ENCODE data around the gene TPP1.

The TPP1 gene

DNA sequence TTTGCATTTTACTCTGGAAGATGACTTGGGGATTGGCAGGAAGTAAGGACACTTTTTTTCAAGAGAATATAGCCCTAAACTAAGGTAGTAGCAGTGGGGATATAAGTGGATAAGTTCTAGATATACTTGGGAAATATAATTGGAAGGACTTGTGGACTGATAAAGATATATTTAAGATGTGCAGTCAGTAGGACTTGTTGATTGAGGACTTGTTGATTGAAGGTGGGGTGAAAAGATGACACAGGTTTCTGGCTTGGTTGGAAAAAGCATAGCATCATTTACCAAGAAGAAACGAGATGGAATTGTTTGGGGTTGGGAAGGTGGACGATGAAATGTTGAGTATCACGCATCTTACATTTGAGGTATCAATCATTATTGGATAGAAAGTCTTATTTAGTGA, 5.7 kb downstream of the TPP1 start:
- ATAC-seq (ENCODE audit: low read depth): no peak
- Histone ChIP-seq H3K27me3 (ENCODE audit: insufficient read depth, poor library complexity, severe bottlenecking) (no peaks in the 10 kb centered on the region), H3K4me3 (ENCODE audit: severe bottlenecking) (no peak overlapping the region), H3K36me3 (ENCODE audit: low read depth) (peaks cover 31% of the 10 kb centered on the region), H3K4me1 (ENCODE audit: insufficient read depth, poor library complexity, severe bottlenecking) (no peaks in the 10 kb centered on the region), H3K9me3 (ENCODE audit: severe bottlenecking) (no peaks in the 10 kb centered on the region), H3K27ac (ENCODE audit: poor library complexity, severe bottlenecking) (peak overlapping the region; percentile 82)
- DNase-seq (ENCODE audit: low spot score): no peak
- TF ChIP-seq CTCF (IDR thresholded peaks at IDR 0.05; ENCODE audit: poor library complexity, severe bottlenecking): no peak

GRCh38 chr11:6612213-6613041, 6.8 kb downstream of the TPP1 start, which contains the start of gene TAF10:
TSS of gene TAF10 (minus strand) at chr11:6612216. CDS start at chr11:6612189, 27 bp downstream.
- DNase-seq (ENCODE audit: low spot score): peak; percentile 96
- TF ChIP-seq CTCF (IDR thresholded peaks at IDR 0.05; ENCODE audit: poor library complexity, severe bottlenecking): peak; percentile 43
- peak within 1 kb of the TSS; percentile 82 for H3K27ac ChIP-seq (ENCODE audit: poor library complexity, severe bottlenecking)
- no peaks in the 10 kb centered on the region for H3K9me3 ChIP-seq (ENCODE audit: severe bottlenecking)
- peaks cover 3% of the 10 kb centered on the region for H3K4me1 ChIP-seq (ENCODE audit: insufficient read depth, poor library complexity, severe bottlenecking)
- H3K36me3 ChIP-seq (ENCODE audit: low read depth): peaks cover 41% of the 10 kb centered on the region
- H3K27me3 ChIP-seq (ENCODE audit: insufficient read depth, poor library complexity, severe bottlenecking): no peaks in the 10 kb centered on the region
- ATAC-seq (ENCODE audit: low read depth): peak; percentile 93
- H3K4me3 ChIP-seq (ENCODE audit: severe bottlenecking): peak within 1 kb of the TSS; percentile 80

- TF ChIP-seq CTCF (IDR thresholded peaks at IDR 0.05; ENCODE audit: poor library complexity, severe bottlenecking): no peak
- Histone ChIP-seq H3K9me3 (ENCODE audit: severe bottlenecking) (no peaks in the 10 kb centered on the region), H3K4me3 (ENCODE audit: severe bottlenecking) (peak overlapping the region; percentile 80), H3K36me3 (ENCODE audit: low read depth) (peaks cover 46% of the 10 kb centered on the region), H3K27ac (ENCODE audit: poor library complexity, severe bottlenecking) (peak overlapping the region; percentile 82), H3K4me1 (ENCODE audit: insufficient read depth, poor library complexity, severe bottlenecking) (peaks cover 8% of the 10 kb centered on the region), H3K27me3 (ENCODE audit: insufficient read depth, poor library complexity, severe bottlenecking) (no peaks in the 10 kb centered on the region)
- ATAC-seq (ENCODE audit: low read depth) (no peak), DNase-seq (ENCODE audit: low spot score) (no peak)
Measured at GRCh38 chr11:6611963-6612212, 7.3 kb downstream of the TPP1 start.

- Histone ChIP-seq H3K36me3 (ENCODE audit: low read depth) (peaks cover 50% of the 10 kb centered on the region), H3K4me1 (ENCODE audit: insufficient read depth, poor library complexity, severe bottlenecking) (peaks cover 14% of the 10 kb centered on the region), H3K27me3 (ENCODE audit: insufficient read depth, poor library complexity, severe bottlenecking) (no peaks in the 10 kb centered on the region), H3K27ac (ENCODE audit: poor library complexity, severe bottlenecking) (peak overlapping the region; percentile 82), H3K4me3 (ENCODE audit: severe bottlenecking) (peak overlapping the region; percentile 80), H3K9me3 (ENCODE audit: severe bottlenecking) (no peaks in the 10 kb centered on the region)
- DNase-seq (ENCODE audit: low spot score) (peak; percentile 43), ATAC-seq (ENCODE audit: low read depth) (peak; percentile 0; the same call in 2 of the 3 replicates)
- no peak for TF ChIP-seq CTCF (IDR thresholded peaks at IDR 0.05; ENCODE audit: poor library complexity, severe bottlenecking)
Measured at GRCh38 chr11:6611092-6611962, 7.9 kb downstream of the TPP1 start.

Data from RWPE2 (cell line).